AG04449 (cell line): ENCODE data around the gene COL17A1.

Experiments
- CTCF ChIA-PET: fragments of 350-600 bp; formaldehyde crosslinking; extraction: SDS; loops from one replicate; lab custom pipeline; 2021; ENCODE audit warnings: antibody characterized with exemption; lab: Yijun Ruan, JAX
- POLR2A ChIA-PET: fragments of 400-600, 350-600 bp; formaldehyde crosslinking; extraction: SDS; loops from one replicate; lab custom pipeline; 2020; ENCODE audit warnings: antibody characterized with exemption, inconsistent platforms; lab: Yijun Ruan, JAX
- DNase-seq: peaks from one replicate; pipeline ENCODE4 v3.0.0-alpha.2; 2010; ENCODE audit warnings: low read depth, low spot score
- H3K4me3 ChIP-seq: 2 replicates; pipeline ENCODE4 v1.5.1; 2011; ENCODE audit warnings: low read depth, mild to moderate bottlenecking, control low read depth, low read length
- TF ChIP-seq, protein P1 (sequence below): IDR thresholded peaks from one replicate; pipeline ENCODE4 v1.5.1; 2011; ENCODE audit warnings: mild to moderate bottlenecking, moderate library complexity, low read length, control low read depth, inconsistent platforms; ENCODE audit not compliant: insufficient read depth; ENCODE audit errors: missing control alignments

COL17A1 gene

DNA sequence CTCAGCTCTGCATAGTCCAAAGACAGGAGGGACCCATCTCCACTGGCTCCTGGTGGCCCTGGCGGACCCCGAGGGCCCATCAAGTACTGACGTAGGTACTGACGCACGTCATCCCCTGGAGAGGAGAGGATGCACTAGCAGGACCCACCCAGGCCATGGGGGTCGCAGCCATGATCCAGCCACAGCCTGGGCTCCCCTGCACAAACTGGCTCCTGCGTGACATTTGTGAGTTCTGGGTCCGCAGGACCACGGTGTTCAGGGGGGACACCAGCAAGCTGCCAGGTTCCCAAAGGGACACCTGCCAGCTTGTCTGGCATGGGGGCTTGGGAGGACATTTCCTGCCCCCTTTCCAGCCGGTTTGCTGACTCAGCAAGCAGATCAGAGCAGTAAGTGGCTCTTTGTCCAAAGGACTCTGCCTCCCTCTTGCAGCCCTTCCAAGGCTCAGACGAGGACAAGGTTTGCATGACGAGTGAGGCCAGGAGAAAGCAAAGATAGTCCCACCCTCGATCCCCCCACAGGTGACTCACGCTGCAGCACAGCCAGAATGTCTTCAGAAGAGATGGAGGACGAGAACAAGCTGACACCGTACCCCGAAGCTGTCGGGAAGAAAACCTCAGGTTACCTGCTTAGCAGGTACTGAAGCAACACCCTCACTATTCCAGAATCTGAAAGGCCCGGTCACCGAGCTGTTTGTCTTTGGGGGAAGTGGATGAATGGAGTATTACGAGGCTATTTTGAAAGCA, 49.0 kb downstream of the COL17A1 start:
- ChIA-PET POLR2A (no interaction called here), CTCF (interaction anchor here (1.4 to 2.4 kb wide), 3 partner anchors 8 to 86 kb away, joined by 3 to 15 read pairs (median 4); partner anchors contain the start of gene SFR1)
- H3K4me3 ChIP-seq: no peak overlapping the region
- DNase-seq: no peak
- TF ChIP-seq, protein P1, sequence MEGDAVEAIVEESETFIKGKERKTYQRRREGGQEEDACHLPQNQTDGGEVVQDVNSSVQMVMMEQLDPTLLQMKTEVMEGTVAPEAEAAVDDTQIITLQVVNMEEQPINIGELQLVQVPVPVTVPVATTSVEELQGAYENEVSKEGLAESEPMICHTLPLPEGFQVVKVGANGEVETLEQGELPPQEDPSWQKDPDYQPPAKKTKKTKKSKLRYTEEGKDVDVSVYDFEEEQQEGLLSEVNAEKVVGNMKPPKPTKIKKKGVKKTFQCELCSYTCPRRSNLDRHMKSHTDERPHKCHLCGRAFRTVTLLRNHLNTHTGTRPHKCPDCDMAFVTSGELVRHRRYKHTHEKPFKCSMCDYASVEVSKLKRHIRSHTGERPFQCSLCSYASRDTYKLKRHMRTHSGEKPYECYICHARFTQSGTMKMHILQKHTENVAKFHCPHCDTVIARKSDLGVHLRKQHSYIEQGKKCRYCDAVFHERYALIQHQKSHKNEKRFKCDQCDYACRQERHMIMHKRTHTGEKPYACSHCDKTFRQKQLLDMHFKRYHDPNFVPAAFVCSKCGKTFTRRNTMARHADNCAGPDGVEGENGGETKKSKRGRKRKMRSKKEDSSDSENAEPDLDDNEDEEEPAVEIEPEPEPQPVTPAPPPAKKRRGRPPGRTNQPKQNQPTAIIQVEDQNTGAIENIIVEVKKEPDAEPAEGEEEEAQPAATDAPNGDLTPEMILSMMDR: no peak

DNA sequence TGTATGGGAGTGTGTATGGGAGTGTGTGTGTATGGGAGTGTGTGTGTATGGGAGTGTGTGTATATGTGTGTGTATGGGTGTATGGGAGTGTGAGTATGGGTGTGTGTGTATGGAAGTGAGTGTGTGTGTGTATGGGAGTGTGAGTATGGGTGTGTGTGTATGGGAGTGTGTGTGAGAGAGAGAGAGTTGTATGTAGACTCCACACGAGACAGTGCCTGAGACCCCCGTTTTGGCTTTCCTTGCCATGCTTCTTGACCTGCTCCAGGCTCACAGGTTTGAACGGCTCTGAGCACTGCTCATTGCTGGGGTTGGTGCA, 49.7 kb downstream of the COL17A1 start:
- ChIA-PET POLR2A (no interaction called here), CTCF (interaction anchor here (2.4 kb wide), 1 partner anchor 86 kb away, joined by 15 read pairs; the partner anchor contains the start of gene SFR1)
- no peak overlapping the region for H3K4me3 ChIP-seq
- DNase-seq: no peak
- TF ChIP-seq, protein P1: no peak

DNA sequence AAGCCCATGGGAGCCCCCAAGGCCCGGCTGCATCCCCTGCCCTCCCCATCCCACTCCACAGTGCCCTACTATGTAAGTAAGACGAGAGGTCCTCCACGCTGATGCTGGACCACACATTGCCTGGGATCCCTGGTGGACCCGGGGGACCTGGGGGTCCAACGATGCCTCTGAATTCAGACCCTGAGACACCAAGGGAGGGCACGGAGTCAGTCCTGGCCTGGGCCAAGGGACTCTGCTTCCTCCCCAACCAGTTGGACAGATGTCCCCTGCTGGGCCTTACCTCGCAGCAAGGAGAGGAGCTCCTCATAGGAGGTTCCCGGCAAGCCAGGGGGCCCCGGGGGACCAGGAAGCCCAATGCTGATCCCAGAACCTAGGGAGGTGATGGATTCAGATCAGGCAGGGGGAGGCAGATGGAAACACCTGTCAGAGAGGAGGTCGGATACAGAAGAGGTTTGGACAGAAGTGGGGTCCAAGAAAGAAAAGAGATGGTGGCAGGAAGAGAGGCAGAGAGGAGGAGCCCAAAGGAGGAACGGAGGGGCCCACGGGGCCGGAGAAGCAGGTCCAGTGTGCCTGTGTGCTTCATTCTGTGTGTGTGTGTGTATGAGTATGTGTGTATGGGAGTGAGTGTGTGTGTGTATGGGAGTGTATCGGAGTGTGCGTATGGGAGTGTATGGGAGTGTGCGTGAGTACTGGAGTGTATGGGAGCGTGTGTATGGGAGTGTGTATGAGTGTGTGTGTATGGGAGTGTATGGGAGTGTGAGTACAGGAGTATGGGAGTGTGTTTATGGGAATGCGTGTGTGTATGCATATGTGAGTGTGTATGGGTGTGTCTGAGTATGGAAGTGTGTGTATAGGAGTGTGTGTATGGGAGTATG, 50.2 kb downstream of the COL17A1 start:
- ChIA-PET CTCF (interaction anchor here (1.3 kb wide), 1 partner anchor 148 kb away, joined by 3 read pairs; no protein-coding TSS in a partner anchor), POLR2A (no interaction called here)
- no peak for DNase-seq
- H3K4me3 ChIP-seq: no peak overlapping the region
- TF ChIP-seq, protein P1: no peak

DNA sequence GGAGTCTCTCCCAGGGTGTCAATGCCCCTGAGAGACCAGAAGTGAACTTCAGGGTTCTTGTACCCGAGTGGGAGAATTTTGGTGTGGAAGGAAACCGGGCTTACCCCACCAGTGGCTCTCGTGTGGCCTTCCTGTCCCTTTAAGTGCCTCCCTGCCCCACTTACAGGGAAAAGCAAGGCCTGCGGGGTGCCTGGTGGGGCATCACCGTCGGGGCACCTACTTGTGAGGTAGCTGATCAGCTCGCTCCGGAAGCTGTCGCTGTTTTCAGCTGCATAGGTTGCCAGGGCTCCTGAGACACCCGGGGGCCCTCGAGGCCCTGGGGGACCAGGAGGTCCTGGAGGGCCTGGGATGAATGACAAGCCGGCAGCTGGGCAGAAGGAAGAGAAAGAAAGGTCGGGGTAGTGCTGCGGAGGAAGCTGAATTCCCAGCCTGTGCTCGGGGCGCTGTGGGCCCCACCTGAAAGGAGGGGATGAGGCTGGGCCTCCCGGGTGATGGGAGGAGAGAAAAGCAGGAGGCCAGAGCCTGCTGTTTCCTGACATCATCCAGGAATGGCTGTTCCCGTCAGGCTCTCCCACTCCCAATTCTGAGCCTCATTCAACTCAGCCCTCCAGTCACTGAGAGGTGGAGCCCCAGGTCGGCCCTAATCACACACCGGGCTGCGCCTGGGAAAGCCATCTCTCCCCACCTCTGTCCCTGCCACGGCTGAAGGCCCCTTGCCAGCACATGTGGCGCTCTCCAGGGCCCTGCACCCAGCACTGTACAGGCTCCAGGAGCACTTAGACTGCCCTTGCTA, 51.1 kb downstream of the COL17A1 start:
- ChIA-PET CTCF (interaction anchor here (1.0 to 1.3 kb wide), 2 partner anchors 88 to 147 kb away, joined by 3 to 4 read pairs; partner anchors contain the start of gene SFR1), POLR2A (no interaction called here)
- no peak overlapping the region for H3K4me3 ChIP-seq
- TF ChIP-seq, protein P1: no peak
- DNase-seq: no peak

DNA sequence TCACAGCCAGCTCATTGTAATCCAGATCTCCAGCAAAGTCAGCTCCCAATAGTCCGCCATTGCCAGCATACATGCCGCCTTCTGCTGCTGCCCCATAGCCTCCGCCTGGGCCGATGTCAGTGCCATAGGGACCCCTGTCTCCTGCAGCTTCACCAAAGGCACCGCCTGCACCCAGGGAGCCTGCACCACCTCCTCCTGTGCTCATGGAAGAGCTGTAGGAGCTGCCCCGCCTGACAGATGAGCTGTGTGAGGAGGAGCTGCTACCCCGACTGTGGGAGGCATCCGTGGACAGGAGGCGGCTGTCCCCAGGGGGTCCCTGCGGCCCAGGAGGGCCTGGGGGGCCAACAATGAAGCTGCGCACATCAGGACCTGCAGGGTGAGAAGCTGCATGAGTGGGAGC, 51.7 kb downstream of the COL17A1 start:
- TF ChIP-seq, protein P1: no peak
- ChIA-PET CTCF (interaction anchor here (1.0 kb wide), 1 partner anchor 88 kb away, joined by 4 read pairs; the partner anchor contains the start of gene SFR1), POLR2A (no interaction called here)
- DNase-seq: no peak
- no peak overlapping the region for H3K4me3 ChIP-seq
